Measurements from ENCODE around the gene PDGFC.
"Not testable (repeated sequence)": the region's sequence is repeated elsewhere in the genome, so short reads cannot be mapped to it uniquely, and the experiment has no call there.

PDGFC gene

GRCh38 chr4:156894234-156894633 is 77.4 kb downstream of the PDGFC start:
- no peak for DNase-seq

- DNase-seq = no peak
These were observed 78.8 kb downstream of the PDGFC start for GRCh38 chr4:156892805-156893204.

- no peak for DNase-seq
These were observed 81.7 kb downstream of the PDGFC start for GRCh38 chr4:156889616-156890594.

GRCh38 chr4:156888762-156889161 is 82.8 kb downstream of the PDGFC start:
- no peak for DNase-seq

GRCh38 chr4:156886481-156886880 is 85.1 kb downstream of the PDGFC start:
- DNase-seq = no peak

- no peak for DNase-seq
These were observed 86.2 kb downstream of the PDGFC start for GRCh38 chr4:156885374-156885773.

GRCh38 chr4:156884183-156884582 is 87.4 kb downstream of the PDGFC start:
- DNase-seq = no peak

GRCh38 chr4:156875704-156876103 is 95.9 kb downstream of the PDGFC start:
- no peak for DNase-seq

- no peak for DNase-seq
These were observed 96.5 kb downstream of the PDGFC start for GRCh38 chr4:156875055-156875454.

GRCh38 chr4:156873799-156874198 is 97.8 kb downstream of the PDGFC start:
- DNase-seq = no peak

- no peak for DNase-seq
These were observed 100.7 kb downstream of the PDGFC start for GRCh38 chr4:156870861-156871260.

- DNase-seq = no peak
These were observed 101.5 kb downstream of the PDGFC start for GRCh38 chr4:156870131-156870530.

- not testable (repeated sequence) for DNase-seq
These were observed 105.5 kb downstream of the PDGFC start for GRCh38 chr4:156866088-156866487.

GRCh38 chr4:156865451-156865850 is 106.1 kb downstream of the PDGFC start:
- DNase-seq = no peak

GRCh38 chr4:156858071-156858470 is 113.5 kb downstream of the PDGFC start:
- no peak for DNase-seq

- no peak for DNase-seq
These were observed 132.8 kb downstream of the PDGFC start for GRCh38 chr4:156838761-156839160.

GRCh38 chr4:156837625-156838345 is 133.8 kb downstream of the PDGFC start:
- DNase-seq = no peak

GRCh38 chr4:156832886-156833285 is 138.7 kb downstream of the PDGFC start:
- DNase-seq = no peak

GRCh38 chr4:156830351-156830750 is 141.2 kb downstream of the PDGFC start:
- no peak for DNase-seq

- peak; percentile 29 for DNase-seq
These were observed 142.3 kb downstream of the PDGFC start for GRCh38 chr4:156829201-156829873.

GRCh38 chr4:156827519-156827918 is 144.1 kb downstream of the PDGFC start:
- DNase-seq = no peak

GRCh38 chr4:156825074-156825473 is 146.5 kb downstream of the PDGFC start:
- no peak for DNase-seq

GRCh38 chr4:156824451-156825060 is 147.0 kb downstream of the PDGFC start:
- DNase-seq = no peak

Data from left hindlimb (tissue), 1 donor.